SK-N-SH (cell line): ENCODE measurements around the gene SPATA20.

Source experiments
- ELF1 ChIP-seq: IDR thresholded peaks from 2 replicates; pipeline ENCODE4 v1.4.0; 2012
- EP300 ChIP-seq, 2 experiments: IDR thresholded peaks; 2 replicates each; pipeline versions ENCODE4 v1.4.0 to v1.6.1; 2012; ENCODE audit warnings: borderline replicate concordance in 1 of 2, low read depth in 1 of 2, low read length in 1 of 2
- JUND ChIP-seq: IDR thresholded peaks from 2 replicates; pipeline ENCODE4 v1.4.0; 2012
- NFIC ChIP-seq: IDR thresholded peaks from 2 replicates; pipeline ENCODE4 v1.4.0; 2012; ENCODE audit warnings: borderline replicate concordance
- POLR2AphosphoS5 ChIP-seq: IDR thresholded peaks from 2 replicates; pipeline ENCODE4 v1.6.1; 2012; ENCODE audit warnings: low read depth, low read length
- RAD21 ChIP-seq: IDR thresholded peaks from 2 replicates; pipeline ENCODE4 v1.6.1; 2012; ENCODE audit warnings: mild to moderate bottlenecking, low read length
- SIN3A ChIP-seq: IDR thresholded peaks from 2 replicates; pipeline ENCODE4 v1.6.1; 2012; ENCODE audit warnings: low read depth, mild to moderate bottlenecking, low read length, moderate library complexity, borderline replicate concordance
- TAF1 ChIP-seq: IDR thresholded peaks from 2 replicates; pipeline ENCODE4 v1.6.1; 2012; ENCODE audit warnings: low read depth, mild to moderate bottlenecking, low read length, moderate library complexity, borderline replicate concordance
- TEAD4 ChIP-seq: IDR thresholded peaks from 2 replicates; pipeline ENCODE4 v1.4.0; 2012; ENCODE audit warnings: mild to moderate bottlenecking, borderline replicate concordance; ENCODE audit not compliant: insufficient read depth
- TF ChIP-seq, protein P1 (sequence below): fragments of 200-600 bp; sonication (generic); IDR thresholded peaks from 2 replicates; pipeline ENCODE4 v1.6.1; 2017; ENCODE audit warnings: antibody characterized with exemption, mild to moderate bottlenecking, moderate library complexity
- TF ChIP-seq, protein P2 (sequence below): fragments of 150-350 bp; IDR thresholded peaks from 2 replicates; pipeline ENCODE4 v1.6.1; 2016; ENCODE audit warnings: mild to moderate bottlenecking, low read depth, low read length

DNA sequence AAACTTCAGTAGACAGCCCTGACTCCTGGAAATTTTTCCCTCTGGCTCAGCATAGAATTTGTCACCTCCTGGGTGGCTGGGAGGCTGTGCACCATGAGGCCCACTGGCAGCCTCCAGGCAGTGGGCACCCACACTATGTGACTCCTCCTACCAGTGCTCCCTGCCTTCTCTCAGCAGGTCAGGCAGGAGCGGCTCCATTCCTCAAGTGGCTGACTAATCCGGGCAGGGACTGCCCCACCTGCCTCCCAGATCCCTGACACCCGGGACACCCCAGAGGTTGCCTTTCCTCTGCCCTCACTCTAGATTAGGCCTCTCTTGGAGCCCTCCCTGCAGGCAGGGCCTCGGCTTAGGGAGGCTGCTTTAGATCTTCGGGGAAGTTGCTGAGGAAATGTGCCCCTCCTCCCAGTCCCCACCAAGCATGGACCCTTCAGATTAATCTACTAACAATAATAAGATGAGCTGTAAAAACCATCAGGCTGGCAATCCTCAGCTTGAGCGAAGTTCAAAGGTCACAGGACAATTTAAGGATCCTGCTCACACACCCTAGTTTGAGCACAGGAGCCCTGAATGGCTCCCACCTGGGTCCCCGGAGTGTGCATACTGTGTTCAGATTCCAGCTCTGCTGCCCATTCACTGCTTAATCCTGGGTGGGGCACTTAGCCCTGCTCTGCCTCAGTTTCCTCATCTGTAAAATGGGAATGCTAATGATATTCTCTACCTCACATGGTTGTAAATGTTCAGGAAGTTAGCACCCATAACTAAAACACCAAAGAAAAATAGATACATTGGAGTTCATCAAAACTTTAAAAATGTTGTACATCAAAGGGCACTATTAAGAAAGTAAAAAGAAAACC lies 48.7 kb upstream of the SPATA20 start:
- TF ChIP-seq, protein P1, sequence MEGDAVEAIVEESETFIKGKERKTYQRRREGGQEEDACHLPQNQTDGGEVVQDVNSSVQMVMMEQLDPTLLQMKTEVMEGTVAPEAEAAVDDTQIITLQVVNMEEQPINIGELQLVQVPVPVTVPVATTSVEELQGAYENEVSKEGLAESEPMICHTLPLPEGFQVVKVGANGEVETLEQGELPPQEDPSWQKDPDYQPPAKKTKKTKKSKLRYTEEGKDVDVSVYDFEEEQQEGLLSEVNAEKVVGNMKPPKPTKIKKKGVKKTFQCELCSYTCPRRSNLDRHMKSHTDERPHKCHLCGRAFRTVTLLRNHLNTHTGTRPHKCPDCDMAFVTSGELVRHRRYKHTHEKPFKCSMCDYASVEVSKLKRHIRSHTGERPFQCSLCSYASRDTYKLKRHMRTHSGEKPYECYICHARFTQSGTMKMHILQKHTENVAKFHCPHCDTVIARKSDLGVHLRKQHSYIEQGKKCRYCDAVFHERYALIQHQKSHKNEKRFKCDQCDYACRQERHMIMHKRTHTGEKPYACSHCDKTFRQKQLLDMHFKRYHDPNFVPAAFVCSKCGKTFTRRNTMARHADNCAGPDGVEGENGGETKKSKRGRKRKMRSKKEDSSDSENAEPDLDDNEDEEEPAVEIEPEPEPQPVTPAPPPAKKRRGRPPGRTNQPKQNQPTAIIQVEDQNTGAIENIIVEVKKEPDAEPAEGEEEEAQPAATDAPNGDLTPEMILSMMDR = no peak
- TF ChIP-seq JUND (no peak), TAF1 (no peak), POLR2AphosphoS5 (no peak), NFIC (no peak), EP300 (IDR thresholded peaks at IDR 0.05; ENCODE audit: borderline replicate concordance in 1 of 2, low read depth in 1 of 2, low read length in 1 of 2) (no peak), ELF1 (no peak), SIN3A (no peak), TEAD4 (no peak), RAD21 (no peak)
- TF ChIP-seq, protein P2, sequence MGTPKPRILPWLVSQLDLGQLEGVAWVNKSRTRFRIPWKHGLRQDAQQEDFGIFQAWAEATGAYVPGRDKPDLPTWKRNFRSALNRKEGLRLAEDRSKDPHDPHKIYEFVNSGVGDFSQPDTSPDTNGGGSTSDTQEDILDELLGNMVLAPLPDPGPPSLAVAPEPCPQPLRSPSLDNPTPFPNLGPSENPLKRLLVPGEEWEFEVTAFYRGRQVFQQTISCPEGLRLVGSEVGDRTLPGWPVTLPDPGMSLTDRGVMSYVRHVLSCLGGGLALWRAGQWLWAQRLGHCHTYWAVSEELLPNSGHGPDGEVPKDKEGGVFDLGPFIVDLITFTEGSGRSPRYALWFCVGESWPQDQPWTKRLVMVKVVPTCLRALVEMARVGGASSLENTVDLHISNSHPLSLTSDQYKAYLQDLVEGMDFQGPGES = no peak
